GM06990 (cell line): Measurements from ENCODE around the gene PANK1.

ENCODE experiments used
- DNase-seq: peaks from one replicate; pipeline ENCODE4 v3.0.0-alpha.2; 2011; ENCODE audit not compliant: insufficient read length; ENCODE audit errors: extremely low read depth
- H3K27me3 ChIP-seq: replicated peaks from 2 replicates; pipeline ENCODE4 v1.6.0; 2011; ENCODE audit warnings: low read length; ENCODE audit not compliant: control insufficient read depth, insufficient read depth
- H3K36me3 ChIP-seq: 2 replicates; pipeline ENCODE4 v1.5.1; 2011; ENCODE audit warnings: low read length; ENCODE audit not compliant: control insufficient read depth, insufficient read depth
- H3K4me3 ChIP-seq: replicated peaks from 2 replicates; pipeline ENCODE4 v1.5.1; 2011; ENCODE audit warnings: low read depth, mild to moderate bottlenecking, control low read depth, low read length
- CTCF ChIP-seq: IDR thresholded peaks from 2 replicates; pipeline ENCODE4 v1.5.1; 2011; ENCODE audit warnings: low read length, control low read depth, mild to moderate bottlenecking, inconsistent platforms; ENCODE audit not compliant: insufficient read depth, poor library complexity, severe bottlenecking

The PANK1 gene

GRCh38 chr10:89684604-89685003, 39.6 kb upstream of the PANK1 start:
- no peak for TF ChIP-seq CTCF
- H3K27me3 ChIP-seq = no peaks in the 10 kb centered on the region
- no peak overlapping the region for H3K4me3 ChIP-seq
- no peaks in the 10 kb centered on the region for H3K36me3 ChIP-seq
- DNase-seq = no peak

GRCh38 chr10:89683883-89684282, 38.8 kb upstream of the PANK1 start:
- Histone ChIP-seq H3K36me3 (no peaks in the 10 kb centered on the region), H3K4me3 (no peak overlapping the region), H3K27me3 (no peaks in the 10 kb centered on the region)
- no peak for DNase-seq
- TF ChIP-seq CTCF = no peak

GRCh38 chr10:89679986-89680385, 34.9 kb upstream of the PANK1 start:
- no peaks in the 10 kb centered on the region for H3K36me3 ChIP-seq
- DNase-seq = no peak
- no peak for TF ChIP-seq CTCF
- H3K27me3 ChIP-seq = no peaks in the 10 kb centered on the region
- no peak overlapping the region for H3K4me3 ChIP-seq

DNA sequence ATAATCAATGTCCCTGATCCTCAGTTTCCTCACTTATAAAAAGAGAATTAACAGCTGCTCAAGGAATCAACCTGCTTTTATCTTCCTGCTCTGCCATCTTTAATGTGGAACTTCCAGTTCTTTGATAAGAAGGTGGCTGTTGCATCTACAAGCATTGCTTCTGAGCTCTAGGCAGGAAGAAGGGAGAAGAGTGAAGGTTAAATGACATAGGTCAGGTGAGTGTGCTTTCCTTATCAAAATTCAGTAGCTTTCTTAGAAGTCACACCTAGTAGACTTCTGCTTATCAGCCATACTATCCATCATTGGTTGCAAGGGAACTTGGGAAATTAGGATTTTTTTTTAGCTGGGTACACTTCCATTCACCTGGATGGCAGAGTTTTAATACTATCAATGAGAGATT, 32.3 kb upstream of the PANK1 start:
- no peak for TF ChIP-seq CTCF
- H3K4me3 ChIP-seq = no peak overlapping the region
- DNase-seq = no peak
- no peaks in the 10 kb centered on the region for H3K36me3 ChIP-seq
- no peaks in the 10 kb centered on the region for H3K27me3 ChIP-seq

DNA sequence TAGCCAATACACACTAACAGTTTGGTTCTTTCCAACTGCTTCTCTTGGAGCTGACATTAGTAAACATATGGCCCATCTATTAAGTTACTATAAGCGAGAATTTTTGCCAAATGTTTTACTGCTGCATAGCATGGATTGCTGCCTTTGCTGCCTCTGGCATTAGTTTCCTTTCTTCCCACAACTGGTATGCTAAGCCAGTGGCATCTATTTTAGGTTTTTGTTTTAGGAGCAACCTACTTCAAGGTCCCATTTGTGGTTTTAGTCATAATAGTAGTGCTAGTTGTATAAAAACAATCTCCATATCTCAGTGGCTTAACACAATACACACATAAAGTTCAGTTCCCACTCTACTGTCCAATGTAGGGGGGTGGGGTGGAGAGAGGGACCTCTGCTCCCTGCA, 25.9 kb upstream of the PANK1 start:
- no peaks in the 10 kb centered on the region for H3K27me3 ChIP-seq
- no peak for DNase-seq

More for the DNA sequence above, 25.9 kb upstream of the PANK1 start:
- Histone ChIP-seq H3K4me3 (no peak overlapping the region), H3K36me3 (no peaks in the 10 kb centered on the region)
- TF ChIP-seq CTCF = no peak
